HG03175 (cell line): ENCODE measurements around the gene PPP1R37.

Experiments
- ATAC-seq: cut with Tn5 transposase; IDR thresholded peaks from one replicate; pipeline ENCODE4 v1.9.1; 2021; ENCODE audit warnings: mild to moderate bottlenecking, moderate library complexity; ENCODE audit not compliant: unreplicated experiment

Gene PPP1R37

GRCh38 chr19:45164577-45165335 is 71.8 kb downstream of the PPP1R37 start:
- ATAC-seq: peak; percentile 66

- ATAC-seq: no peak
Measured at GRCh38 chr19:45166723-45167252, 73.8 kb downstream of the PPP1R37 start.

DNA sequence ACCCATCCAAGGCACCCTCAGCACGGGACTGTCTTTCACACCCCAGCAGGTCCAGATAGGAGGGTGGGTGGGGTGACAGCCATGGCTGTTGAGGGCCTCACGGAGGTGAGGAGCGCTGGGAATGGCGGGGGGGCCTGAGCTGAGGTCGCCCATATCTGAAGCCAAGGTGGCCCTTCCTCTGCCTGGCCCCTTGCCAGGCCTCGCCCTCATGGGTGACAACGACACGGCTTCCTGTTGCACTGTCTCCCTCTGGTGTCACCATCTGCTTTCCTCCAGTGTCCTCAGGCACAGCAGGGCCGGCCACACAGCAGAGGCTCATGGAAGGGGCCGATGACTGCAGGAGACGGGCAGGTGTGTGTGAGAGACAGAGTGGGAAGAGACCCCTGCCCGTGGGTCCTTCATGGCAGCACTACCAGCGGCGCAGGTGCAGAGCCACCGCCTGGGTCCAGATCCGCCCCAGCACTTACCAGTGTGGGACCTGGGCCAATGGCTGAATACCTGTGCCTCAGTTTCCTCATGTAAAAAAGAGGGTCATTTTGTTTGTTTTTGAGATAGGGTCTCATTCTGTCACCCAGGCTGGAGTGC is 75.9 kb downstream of the PPP1R37 start:
- no peak for ATAC-seq

DNA sequence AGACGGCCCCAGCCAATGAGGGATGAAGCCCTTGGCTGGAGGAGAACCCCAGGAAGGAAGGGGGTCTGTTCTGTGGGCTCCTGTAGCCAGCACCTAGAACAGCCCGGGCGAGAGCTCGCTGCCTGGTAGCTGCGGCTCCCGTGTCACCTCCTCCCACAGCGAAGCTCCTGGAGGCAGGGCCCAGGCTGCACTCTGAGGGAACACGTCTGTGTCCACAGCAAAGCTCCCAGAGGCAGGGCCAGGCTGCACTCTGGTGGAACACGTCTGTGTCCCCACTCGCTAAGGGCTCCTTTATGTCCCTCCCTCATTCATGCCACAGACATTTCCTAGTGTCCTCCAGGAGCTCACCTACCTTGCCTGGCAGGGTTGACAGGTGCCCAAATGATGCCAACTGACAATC is 76.6 kb downstream of the PPP1R37 start:
- no peak for ATAC-seq

DNA sequence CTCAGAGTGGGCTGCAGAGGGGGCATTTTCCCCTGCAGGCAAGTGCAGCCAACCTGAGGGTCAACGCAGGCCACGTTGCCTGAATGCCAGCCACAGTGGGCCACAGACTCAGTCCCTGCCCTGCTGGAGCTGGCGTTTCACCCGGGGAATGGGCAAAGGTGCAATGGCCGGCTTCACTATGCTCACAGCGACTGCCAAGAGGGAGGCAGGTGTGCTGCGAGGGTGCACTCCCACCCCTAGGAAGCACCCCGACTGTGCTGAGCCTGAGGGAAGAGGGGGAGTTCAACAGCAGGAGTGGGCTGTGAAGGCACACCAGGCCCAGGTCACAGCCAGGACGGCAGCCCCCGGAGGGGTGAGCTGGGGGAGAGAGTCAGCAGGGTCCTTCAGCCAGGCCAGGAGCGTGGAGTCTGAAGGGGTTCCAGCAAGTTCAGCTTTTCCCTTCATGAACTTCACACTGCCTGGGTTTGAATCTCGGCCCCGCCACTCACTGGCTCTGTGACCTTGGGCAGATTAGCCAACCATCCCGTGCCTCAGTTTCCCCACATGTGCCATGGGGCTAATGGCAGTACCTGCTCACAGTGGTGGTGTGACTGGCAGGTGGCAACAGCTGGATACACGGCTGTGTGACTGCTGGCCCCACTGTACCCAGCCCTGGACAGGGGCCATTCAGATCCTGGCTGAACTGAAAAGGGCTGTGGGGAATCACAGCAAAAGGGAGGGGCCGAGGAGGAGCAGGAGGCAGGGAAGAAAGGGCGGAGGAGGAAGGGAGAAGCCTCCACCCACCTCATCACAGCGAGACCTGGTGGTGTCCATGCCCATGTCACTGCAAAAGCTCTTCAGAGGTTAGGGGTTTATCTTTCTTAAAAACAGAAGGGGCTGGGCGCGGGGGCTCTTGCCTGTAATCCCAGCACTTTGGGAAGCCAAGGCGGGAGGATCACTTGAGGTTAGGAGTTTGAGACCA is 77.4 kb downstream of the PPP1R37 start:
- no peak for ATAC-seq

DNA sequence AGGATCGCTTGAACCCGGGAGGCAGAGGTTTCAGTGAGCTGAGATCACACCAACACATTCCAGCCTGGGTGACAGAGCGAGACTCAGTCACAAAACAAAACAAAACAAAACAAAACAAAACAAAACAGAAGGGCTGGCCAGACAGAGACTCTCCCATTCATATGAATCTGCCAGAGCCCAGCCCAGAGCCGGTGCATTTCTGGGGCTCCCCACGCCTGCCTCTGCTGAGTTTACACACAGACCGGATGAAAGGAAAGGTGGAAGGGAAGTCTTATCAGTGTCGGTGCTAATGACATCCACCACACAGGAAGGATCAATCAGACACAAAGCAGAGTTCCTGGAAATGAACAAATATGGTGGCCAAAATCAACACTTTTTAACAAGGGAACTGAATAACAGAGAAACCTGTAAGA is 78.2 kb downstream of the PPP1R37 start:
- no peak for ATAC-seq

DNA sequence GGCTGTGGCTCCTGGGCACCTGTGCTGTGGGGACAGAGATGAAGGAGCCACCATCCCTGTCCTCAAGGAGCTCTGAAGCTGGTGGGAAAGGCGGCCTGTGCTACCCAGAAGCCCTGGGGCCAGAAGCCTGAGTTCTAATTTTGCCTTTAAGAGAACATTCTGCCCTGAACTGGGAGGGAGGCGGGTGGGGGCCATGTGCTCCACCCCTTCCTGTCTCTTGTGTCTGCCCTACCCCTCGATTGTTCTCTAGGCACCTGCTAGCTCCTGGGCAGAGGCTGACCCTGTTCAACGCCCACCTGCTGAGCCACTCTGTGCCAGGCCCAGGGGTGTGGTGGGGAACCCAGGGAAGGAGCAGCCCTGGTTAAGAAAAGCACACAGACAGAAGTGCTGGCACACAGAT is 79.2 kb downstream of the PPP1R37 start:
- no peak for ATAC-seq

- ATAC-seq: no peak
Measured at GRCh38 chr19:45172611-45173208, 79.7 kb downstream of the PPP1R37 start.

DNA sequence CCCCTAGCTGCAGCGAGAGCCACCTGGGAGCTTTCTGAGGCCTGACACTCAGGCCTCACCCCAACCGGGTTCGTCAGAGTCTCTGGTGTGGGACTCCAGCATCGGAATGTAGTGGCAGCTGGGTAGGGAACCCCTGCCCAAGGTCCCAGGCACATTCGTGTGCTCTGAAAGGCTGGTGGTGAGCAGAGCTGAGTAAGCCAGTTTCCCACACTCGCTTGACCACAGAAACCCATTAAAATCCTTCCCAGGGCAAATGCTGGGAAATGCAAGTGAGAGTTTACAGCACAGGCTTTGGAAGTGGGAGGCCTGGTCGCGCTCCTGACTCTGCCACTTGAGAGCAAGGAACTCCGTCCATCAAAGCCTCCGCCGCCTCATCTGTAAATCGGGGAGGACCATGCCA is 80.8 kb downstream of the PPP1R37 start:
- no peak for ATAC-seq

- no peak for ATAC-seq
Measured at GRCh38 chr19:45175515-45176345, 82.8 kb downstream of the PPP1R37 start.

- peak; percentile 6 for ATAC-seq
Measured at GRCh38 chr19:45177817-45178261, 84.9 kb downstream of the PPP1R37 start, which contains the start of gene TRAPPC6A. TRAPPC6A (minus strand) TSS chr19:45178237; CDS start chr19:45178218, 19 bp downstream.

DNA sequence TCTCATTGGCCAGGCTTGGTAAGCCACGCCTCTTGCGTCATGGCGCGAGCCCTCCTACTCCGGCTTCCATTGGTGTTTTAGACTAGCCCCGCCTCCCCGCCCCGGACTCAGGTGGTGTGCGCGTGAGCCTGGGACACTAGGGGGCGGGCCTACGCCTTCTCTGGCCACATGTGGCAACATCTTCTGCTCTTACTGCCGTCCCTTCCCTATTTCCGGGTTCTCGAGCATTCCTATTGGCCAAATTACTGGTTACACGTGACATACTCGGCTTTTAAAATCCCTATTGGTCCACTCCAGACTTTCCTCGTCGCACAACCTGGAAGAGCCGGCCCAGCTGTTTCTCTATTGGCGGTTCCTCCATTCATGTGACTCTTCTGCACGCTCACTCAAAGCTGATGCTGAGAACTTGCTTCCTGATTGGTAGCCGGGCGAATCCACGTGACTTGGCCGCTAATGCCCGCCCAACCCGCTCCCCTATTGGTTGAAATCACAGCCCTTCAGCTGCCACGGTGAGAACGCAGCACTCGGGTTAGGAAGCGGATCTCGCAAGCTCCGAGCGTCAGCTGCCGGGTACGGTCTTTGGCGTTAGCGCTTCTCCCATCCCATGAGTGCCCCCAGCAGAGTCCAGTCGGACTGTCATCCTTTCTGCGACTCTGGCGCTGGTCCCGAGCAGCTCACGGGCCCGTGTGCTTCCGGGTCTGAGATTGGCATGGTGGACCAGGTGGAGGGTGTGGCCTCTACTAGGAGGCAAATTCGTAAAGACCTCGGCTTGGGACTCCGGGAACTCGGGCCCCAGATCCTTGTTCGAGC is 85.5 kb downstream of the PPP1R37 start, which contains the start of gene BLOC1S3:
Gene BLOC1S3, plus strand, starts transcription at position 523 of the 810 bp plus-strand sequence. CDS start 513 bp downstream, outside the sequence.
- peak; percentile 81 for ATAC-seq

- no peak for ATAC-seq
Measured at GRCh38 chr19:45179072-45179891, 86.3 kb downstream of the PPP1R37 start.

DNA sequence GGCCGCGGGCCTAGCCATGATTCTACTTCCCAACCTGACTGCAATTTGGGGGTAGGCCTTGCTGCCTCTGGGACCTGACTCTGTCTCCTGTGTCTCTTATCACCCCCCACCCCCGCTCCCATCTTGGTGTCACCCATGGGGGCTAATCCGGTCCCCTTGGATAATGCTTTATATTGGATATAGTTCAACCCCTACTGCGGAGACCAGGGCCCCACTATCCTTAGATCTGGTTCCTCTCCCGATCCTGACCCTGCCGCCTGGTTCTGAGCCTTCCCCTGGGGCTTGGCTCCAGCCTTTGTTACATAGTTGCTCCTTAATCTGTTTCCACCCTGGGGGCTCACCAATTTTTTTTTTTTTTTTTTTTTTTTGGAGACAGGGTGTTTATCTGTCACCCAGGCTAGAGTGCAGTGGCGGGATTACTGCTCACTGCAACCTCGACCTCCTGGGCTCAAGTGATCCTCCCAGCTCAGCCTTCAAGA is 87.0 kb downstream of the PPP1R37 start:
- no peak for ATAC-seq

DNA sequence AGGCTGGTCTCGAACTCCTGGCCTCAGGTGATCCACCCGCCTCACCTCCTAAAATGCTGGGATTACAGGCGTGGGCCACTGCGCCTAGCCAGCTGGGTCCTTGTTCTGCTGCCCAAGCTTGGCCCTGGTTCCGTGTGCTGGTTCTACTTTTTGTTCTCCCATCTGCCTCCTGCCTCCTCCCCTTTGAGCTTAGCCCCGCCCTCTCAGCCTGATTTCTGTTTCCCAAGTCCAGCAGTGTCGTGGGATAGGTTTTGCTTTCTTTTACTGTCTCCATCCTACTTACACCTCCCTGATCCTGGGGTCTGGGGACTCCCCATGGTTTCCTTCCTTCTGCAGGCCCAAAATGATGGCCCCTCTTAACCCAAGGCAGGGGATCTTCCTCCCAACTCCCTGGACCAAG is 88.0 kb downstream of the PPP1R37 start:
- no peak for ATAC-seq

- no peak for ATAC-seq
Measured at GRCh38 chr19:45182758-45183157, 89.8 kb downstream of the PPP1R37 start.

- ATAC-seq: no peak
Measured at GRCh38 chr19:45184115-45184514, 91.1 kb downstream of the PPP1R37 start.
